ENCODE data around the gene DNAJC3. TPM values are rescaled to one million over a fixed set of nuclear protein-coding genes. Genes with fewer than 3 reads are reported as not detected.

DNAJC3 gene
- total RNA-seq, 1 experiment from 2014 or later: 25.7 TPM

DNA sequence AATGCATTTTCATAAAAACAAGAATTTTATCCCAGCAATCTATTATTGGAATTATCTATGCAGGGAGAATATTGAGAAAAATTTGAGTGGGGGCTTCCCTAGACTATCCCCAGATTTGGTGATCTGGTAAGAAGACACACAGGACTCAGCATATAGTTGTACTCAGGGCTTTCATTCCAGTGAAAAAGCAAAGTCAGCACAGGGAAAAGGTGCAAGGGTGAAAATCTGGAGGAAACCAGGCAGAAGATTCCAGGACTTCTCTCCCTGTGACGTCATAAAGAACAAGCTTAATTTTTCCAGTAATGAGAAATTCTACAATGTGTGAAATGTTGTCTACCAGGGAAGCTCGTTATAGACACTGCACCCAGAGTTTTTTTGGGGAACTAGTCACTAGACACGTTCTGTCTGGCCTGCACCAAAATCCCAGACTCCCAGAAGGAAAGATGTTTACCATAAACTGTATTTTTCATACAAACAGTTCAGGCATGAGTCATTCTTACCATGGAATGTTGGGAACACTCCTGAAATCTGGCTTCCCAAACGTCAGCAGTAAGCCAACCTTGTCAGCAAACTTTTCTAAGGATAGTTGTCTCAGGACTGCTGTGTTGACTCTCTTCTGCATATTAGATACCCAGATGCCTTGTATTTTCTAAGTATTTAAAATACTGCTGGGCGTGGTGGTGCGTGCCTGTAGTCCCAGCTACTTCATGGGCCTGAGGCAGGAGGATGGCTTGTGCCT lies 107.4 kb downstream of the DNAJC3 start:
- ATAC-seq: no peak
- POLR2A ChIA-PET: no interaction called here

DNA sequence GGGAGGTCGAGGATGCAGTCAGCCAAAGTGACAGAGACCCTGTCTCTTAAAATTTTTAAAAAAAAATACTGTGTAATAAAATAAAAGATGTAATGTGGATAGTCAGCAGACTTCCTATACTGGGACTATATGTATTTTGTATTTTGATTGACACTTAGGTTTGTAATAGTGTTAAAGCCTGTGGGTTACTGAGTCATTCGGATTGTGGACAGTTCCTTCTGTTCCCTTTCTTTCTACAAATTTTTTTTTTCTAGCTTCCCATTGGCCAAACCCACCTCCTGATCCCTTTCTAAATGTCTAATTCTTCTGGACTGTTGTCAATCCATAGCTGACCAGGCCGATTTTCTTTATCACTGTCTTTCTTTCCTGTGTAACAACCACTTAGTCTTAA lies 108.0 kb downstream of the DNAJC3 start:
- Histone ChIP-seq H3K4me3 (ENCODE audit: low read depth in 2 of 2, low read length in 2 of 2) (no peak overlapping the region), H3K9me3 (ENCODE audit: control insufficient read depth, insufficient read depth, low read depth, low read length) (no peaks in the 10 kb centered on the region), H3K36me3 (ENCODE audit: control insufficient read depth, insufficient read depth, low read length) (no peaks in the 10 kb centered on the region), H3K27ac (ENCODE audit: low read length) (no peak overlapping the region), H3K4me1 (ENCODE audit: control insufficient read depth, insufficient read depth, low read length) (no peaks in the 10 kb centered on the region), H3K27me3 (ENCODE audit: control insufficient read depth, insufficient read depth, low read length) (no peaks in the 10 kb centered on the region)
- ATAC-seq (no peak; the same call in 1 of the 2 replicates), DNase-seq (ENCODE audit: low read depth, low spot score) (no peak)
- intact Hi-C loops (cut with micrococcal nuclease; ENCODE audit: unreplicated experiment) (no loop called here), in situ Hi-C loops (cut with HindIII; ENCODE audit: low pct_unique_long_range_greater_than_20kb, low sequenced_read_pairs) (no loop called here)
- ChIA-PET POLR2A (no interaction called here), CTCF (no interaction called here)
- BruUV-seq (replicated peaks): no TSS peak
- TF ChIP-seq TCF7L2 (IDR thresholded peaks at IDR 0.05; ENCODE audit: low read depth, low read length): no peak
- TF ChIP-seq, protein P1, sequence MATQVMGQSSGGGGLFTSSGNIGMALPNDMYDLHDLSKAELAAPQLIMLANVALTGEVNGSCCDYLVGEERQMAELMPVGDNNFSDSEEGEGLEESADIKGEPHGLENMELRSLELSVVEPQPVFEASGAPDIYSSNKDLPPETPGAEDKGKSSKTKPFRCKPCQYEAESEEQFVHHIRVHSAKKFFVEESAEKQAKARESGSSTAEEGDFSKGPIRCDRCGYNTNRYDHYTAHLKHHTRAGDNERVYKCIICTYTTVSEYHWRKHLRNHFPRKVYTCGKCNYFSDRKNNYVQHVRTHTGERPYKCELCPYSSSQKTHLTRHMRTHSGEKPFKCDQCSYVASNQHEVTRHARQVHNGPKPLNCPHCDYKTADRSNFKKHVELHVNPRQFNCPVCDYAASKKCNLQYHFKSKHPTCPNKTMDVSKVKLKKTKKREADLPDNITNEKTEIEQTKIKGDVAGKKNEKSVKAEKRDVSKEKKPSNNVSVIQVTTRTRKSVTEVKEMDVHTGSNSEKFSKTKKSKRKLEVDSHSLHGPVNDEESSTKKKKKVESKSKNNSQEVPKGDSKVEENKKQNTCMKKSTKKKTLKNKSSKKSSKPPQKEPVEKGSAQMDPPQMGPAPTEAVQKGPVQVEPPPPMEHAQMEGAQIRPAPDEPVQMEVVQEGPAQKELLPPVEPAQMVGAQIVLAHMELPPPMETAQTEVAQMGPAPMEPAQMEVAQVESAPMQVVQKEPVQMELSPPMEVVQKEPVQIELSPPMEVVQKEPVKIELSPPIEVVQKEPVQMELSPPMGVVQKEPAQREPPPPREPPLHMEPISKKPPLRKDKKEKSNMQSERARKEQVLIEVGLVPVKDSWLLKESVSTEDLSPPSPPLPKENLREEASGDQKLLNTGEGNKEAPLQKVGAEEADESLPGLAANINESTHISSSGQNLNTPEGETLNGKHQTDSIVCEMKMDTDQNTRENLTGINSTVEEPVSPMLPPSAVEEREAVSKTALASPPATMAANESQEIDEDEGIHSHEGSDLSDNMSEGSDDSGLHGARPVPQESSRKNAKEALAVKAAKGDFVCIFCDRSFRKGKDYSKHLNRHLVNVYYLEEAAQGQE (IDR thresholded peaks at IDR 0.05; ENCODE audit: insufficient read depth in 1 of 2, low read depth in 2 of 2, low read length in 1 of 2): no peak
- TF ChIP-seq SIN3A (IDR thresholded peaks at IDR 0.05; ENCODE audit: borderline replicate concordance, insufficient read depth, low read depth, low read length): no peak
- TF ChIP-seq, protein P2, sequence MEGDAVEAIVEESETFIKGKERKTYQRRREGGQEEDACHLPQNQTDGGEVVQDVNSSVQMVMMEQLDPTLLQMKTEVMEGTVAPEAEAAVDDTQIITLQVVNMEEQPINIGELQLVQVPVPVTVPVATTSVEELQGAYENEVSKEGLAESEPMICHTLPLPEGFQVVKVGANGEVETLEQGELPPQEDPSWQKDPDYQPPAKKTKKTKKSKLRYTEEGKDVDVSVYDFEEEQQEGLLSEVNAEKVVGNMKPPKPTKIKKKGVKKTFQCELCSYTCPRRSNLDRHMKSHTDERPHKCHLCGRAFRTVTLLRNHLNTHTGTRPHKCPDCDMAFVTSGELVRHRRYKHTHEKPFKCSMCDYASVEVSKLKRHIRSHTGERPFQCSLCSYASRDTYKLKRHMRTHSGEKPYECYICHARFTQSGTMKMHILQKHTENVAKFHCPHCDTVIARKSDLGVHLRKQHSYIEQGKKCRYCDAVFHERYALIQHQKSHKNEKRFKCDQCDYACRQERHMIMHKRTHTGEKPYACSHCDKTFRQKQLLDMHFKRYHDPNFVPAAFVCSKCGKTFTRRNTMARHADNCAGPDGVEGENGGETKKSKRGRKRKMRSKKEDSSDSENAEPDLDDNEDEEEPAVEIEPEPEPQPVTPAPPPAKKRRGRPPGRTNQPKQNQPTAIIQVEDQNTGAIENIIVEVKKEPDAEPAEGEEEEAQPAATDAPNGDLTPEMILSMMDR (IDR thresholded peaks at IDR 0.05): no peak
- TF ChIP-seq POLR2AphosphoS5 (IDR thresholded peaks at IDR 0.05; ENCODE audit: low read depth, low read length): no peak

More for the DNA sequence above, 107.4 kb downstream of the DNAJC3 start:
- TF ChIP-seq, protein P2 (IDR thresholded peaks at IDR 0.05): no peak
- TF ChIP-seq, protein P1 (IDR thresholded peaks at IDR 0.05; ENCODE audit: insufficient read depth in 1 of 2, low read depth in 2 of 2, low read length in 1 of 2): no peak
- TF ChIP-seq SIN3A (IDR thresholded peaks at IDR 0.05; ENCODE audit: borderline replicate concordance, insufficient read depth, low read depth, low read length) (no peak), TCF7L2 (IDR thresholded peaks at IDR 0.05; ENCODE audit: low read depth, low read length) (no peak), POLR2AphosphoS5 (IDR thresholded peaks at IDR 0.05; ENCODE audit: low read depth, low read length) (no peak)
- no peak overlapping the region for H3K27ac ChIP-seq (ENCODE audit: low read length)
- no peaks in the 10 kb centered on the region for H3K9me3 ChIP-seq (ENCODE audit: control insufficient read depth, insufficient read depth, low read depth, low read length)
- BruUV-seq (replicated peaks): no TSS peak
- no peaks in the 10 kb centered on the region for H3K4me1 ChIP-seq (ENCODE audit: control insufficient read depth, insufficient read depth, low read length)
- in situ Hi-C loops (cut with HindIII; ENCODE audit: low pct_unique_long_range_greater_than_20kb, low sequenced_read_pairs) (no loop called here), intact Hi-C loops (cut with micrococcal nuclease; ENCODE audit: unreplicated experiment) (no loop called here)
- H3K4me3 ChIP-seq (ENCODE audit: low read depth in 2 of 2, low read length in 2 of 2): no peak overlapping the region
- H3K36me3 ChIP-seq (ENCODE audit: control insufficient read depth, insufficient read depth, low read length): no peaks in the 10 kb centered on the region
- CTCF ChIA-PET: no interaction called here
- DNase-seq (ENCODE audit: low read depth, low spot score): no peak
- H3K27me3 ChIP-seq (ENCODE audit: control insufficient read depth, insufficient read depth, low read length): no peaks in the 10 kb centered on the region

Data from Panc1 (cell line).